Gastrocnemius medialis (tissue), 4 donors: ENCODE results near the gene CENPO.

Experiments
- POLR2A ChIP-seq, 2 donors: fragments of 450-650 bp; IDR thresholded peaks; one replicate each; pipeline ENCODE4 v1.6.1; 2017; ENCODE audit warnings: antibody characterized with exemption in 2 of 2, mild to moderate bottlenecking in 2 of 2, moderate library complexity in 2 of 2
- TF ChIP-seq, protein P1 (sequence below), 5 experiments: fragments of 450-650 bp in 3 of 5; fragments of 200-600 bp in 2 of 5; sonication (generic) in 2 of 5; IDR thresholded peaks in 4 of 5; conservative IDR thresholded peaks in 1 of 5; 1 replicate in 4 of 5; 2 replicates in 1 of 5; pipeline ENCODE4 v1.5.1; 2016 to 2019; ENCODE audit warnings: antibody characterized with exemption in 5 of 5, mild to moderate bottlenecking in 3 of 5, moderate library complexity in 3 of 5

DNA sequence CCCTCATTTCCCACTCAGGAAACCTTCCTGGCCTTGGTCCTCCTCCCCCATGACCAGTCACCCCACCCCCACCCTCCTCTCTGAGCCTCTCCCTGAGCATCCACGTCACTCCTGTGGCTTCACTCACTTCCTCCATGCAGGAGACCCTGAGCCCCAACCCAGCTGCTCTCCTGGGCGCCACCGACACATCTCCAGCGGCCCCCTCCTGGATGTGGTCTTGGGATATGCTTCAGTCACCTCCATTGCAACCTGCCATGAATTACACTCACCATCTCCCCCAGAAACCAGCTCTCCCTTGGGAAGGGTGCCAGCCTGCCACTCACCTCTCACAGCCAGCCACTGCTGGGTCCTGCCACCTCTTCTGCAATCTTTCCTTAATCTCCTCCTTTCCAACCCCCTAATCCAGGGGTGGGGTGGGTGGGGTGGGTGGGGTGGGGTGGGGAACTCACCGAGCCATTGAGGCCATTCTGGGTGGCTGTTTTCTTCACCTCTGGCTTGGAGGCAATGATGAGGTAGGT, 44.8 kb downstream of the CENPO start:
- TF ChIP-seq, protein P1, sequence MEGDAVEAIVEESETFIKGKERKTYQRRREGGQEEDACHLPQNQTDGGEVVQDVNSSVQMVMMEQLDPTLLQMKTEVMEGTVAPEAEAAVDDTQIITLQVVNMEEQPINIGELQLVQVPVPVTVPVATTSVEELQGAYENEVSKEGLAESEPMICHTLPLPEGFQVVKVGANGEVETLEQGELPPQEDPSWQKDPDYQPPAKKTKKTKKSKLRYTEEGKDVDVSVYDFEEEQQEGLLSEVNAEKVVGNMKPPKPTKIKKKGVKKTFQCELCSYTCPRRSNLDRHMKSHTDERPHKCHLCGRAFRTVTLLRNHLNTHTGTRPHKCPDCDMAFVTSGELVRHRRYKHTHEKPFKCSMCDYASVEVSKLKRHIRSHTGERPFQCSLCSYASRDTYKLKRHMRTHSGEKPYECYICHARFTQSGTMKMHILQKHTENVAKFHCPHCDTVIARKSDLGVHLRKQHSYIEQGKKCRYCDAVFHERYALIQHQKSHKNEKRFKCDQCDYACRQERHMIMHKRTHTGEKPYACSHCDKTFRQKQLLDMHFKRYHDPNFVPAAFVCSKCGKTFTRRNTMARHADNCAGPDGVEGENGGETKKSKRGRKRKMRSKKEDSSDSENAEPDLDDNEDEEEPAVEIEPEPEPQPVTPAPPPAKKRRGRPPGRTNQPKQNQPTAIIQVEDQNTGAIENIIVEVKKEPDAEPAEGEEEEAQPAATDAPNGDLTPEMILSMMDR (IDR thresholded peaks at IDR 0.05 in 4 of 5, conservative IDR thresholded peaks at IDR 0.05 in 1 of 5): no peak
- no peak for TF ChIP-seq POLR2A (IDR thresholded peaks at IDR 0.05)
